GM19468 (cell line): Measurements from ENCODE around the gene SGCD.

ENCODE experiments used
- ATAC-seq: cut with Tn5 transposase; IDR thresholded peaks from one replicate; pipeline ENCODE4 v1.9.1; 2021; ENCODE audit warnings: mild to moderate bottlenecking, moderate library complexity, moderate number of reproducible peaks; ENCODE audit not compliant: unreplicated experiment; ENCODE audit errors: extremely low read depth

Gene SGCD

GRCh38 chr5:156677963-156678362 lies 351.0 kb downstream of the SGCD start:
- no peak for ATAC-seq

DNA sequence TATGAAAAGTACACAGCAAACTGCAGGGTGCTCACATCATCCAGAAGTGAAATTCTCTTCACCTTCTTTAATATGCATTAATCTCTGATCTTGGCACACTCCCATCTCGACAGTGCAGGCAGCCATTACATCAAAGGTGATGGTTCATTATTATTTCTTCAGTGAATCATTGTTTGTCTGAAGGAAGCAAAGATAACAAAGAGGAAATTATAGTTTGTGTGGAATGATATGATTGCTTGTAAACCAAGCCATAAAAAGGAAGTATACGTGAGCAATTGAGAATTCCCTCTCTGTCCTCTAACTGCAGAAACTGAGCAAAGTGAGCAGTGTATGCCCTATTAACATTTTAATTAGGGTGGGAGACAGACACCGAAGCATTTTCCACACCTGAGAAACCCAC lies 351.5 kb downstream of the SGCD start:
- ATAC-seq, result no peak

DNA sequence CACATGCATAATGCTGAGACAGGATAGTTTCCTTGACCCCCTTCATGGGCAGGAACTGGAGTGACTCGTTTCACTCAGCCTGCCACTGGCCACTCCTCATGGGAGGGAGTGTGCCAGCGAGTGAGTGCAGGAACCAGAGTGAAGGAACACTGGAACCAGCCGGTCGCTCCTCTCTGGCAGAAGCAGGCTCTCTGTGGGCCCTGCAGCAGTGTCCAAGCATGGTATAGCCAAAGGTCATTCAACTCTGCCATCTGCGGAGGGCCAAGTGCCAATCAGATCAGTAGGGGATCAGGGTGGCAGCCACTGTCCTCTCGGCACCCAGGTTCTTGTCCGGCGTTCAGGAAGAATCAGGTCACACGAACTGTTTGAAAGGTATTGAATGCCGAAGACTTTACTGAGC lies 353.9 kb downstream of the SGCD start:
- no peak for ATAC-seq

GRCh38 chr5:156681265-156681664 lies 354.3 kb downstream of the SGCD start:
- ATAC-seq, result no peak

DNA sequence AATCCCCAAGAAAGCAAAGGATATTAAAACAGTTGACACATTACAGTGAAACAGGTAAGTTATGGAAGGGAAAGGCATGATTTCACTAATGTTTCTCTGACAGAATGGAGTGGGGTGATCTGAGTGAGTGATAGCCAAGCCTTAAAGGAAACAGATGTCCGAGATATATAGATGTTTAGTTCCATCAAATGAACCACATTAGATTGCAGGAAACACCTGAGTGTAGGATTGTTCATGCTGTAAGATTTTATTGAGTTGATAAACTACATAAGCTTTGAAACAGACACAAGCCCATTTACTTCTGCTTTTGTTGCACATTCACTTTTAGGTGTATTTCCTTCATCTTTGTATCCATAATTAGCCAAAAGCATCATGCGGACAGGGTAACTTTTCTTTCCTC lies 356.0 kb downstream of the SGCD start:
- ATAC-seq, result no peak

DNA sequence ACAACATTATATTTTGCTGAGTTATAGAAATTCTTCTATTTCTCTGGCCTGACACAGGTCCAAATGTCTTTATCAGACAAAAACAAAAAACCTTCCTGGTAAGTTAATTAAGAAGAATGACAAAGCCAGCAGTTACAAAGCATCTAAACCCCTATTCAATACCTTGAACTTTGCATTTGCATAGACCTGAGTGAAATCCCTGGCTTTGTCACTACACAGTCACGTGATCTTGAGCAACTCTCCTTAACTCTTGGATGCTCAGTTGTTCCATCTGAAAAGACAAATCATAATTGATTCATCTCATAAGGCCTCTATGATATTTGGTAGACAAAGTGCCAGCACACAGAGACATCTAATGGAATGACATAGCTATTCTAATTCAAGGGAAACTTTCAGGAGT lies 356.5 kb downstream of the SGCD start:
- no peak for ATAC-seq

- ATAC-seq, result no peak
These were observed 357.3 kb downstream of the SGCD start for GRCh38 chr5:156684216-156684615.

GRCh38 chr5:156685481-156685880 lies 358.5 kb downstream of the SGCD start:
- ATAC-seq, result no peak

DNA sequence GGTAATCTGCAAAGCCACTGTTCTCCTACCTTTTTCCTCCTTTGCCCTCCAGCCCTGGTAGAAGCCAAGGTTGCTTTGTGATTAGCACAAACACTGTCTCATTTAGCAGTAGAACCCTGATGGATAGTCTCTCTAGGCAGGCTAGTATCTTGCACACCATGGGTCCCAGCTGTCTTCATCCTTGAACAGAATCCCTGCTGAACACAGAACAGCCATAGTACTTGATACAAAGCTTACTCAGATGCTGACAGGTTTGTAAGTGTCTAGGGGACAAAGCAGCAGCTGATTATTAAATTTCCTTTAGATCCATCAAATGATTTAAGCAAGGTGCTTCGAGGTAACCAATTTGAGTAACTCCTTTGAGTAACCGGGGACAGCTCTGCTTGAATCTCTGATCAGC lies 359.4 kb downstream of the SGCD start:
- no peak for ATAC-seq

- no peak for ATAC-seq
These were observed 359.8 kb downstream of the SGCD start for GRCh38 chr5:156686796-156687195.

GRCh38 chr5:156687514-156687913 lies 360.6 kb downstream of the SGCD start:
- no peak for ATAC-seq

DNA sequence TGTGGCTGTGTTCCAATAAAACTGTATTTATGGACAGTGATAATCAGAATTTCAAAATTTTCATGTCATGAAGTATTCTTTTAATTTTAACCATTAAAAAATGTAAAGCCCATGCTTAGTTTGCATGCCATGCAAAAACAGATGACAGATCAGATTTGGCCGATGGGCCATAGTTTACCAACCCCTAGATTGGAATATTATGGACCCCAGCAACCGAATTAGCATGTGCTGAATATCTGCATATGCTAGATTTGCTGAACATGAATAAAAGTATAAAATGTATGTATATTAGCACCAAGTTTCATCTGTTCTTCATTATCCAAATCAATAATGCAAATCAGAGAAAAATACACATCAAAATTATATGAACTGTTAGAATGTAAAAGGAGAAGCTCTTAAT lies 364.6 kb downstream of the SGCD start:
- no peak for ATAC-seq

DNA sequence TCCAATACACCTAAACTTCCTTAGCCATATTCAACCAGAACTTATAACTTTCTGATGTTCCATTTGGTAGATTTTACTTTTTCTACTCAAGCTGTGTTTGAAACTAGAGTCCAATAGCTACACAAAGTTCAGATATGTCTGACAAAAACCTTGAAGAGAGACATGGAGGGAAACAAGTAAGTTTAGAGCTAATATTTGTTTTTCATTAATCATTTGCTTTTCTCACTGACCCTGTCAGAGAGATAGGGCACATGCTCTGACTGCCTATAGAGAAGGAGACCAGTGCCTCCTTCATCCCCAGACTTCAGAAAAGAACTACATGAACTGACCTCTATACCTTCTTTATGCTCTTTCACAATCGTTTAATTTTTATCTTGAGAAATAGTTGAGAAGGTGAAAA lies 366.1 kb downstream of the SGCD start:
- ATAC-seq, result no peak

DNA sequence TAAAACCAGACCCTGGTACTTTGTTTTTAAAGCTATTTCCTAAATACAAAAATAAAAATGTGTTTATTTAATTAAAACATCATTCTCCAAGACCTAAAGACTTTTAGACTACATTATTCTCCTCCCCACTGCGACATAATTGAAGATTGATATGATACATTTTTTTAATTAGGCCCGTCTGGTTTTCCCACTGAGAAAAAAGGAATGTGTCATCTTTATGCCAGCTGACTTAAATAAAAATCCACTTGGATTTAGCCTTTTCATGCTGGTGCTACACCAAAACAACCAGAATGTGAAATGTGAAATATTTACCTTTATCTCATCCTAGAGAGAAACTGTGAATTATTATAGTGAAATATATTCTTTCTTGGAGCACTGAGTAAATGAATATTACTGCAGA lies 367.6 kb downstream of the SGCD start:
- no peak for ATAC-seq

DNA sequence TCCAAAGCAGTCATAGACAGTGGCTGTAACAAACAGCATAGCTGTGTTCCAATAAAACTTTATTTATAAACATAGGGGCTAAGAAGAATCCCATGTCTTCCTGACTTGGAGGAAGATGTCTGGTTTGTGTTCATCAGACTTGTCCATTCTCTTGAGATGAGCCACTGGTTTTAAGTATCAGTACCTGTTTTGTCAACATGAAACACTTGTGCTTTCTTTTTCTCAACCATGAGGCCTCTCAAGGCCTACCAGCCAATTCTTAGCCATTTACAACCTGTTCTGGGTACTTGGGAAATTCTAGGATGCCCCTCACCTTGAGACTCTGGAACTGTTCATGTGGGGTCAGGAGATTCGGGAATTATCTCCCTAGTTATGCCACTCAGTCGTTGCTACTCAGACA lies 368.8 kb downstream of the SGCD start:
- ATAC-seq, result peak; percentile 40

GRCh38 chr5:156698323-156698722 lies 371.4 kb downstream of the SGCD start:
- no peak for ATAC-seq

DNA sequence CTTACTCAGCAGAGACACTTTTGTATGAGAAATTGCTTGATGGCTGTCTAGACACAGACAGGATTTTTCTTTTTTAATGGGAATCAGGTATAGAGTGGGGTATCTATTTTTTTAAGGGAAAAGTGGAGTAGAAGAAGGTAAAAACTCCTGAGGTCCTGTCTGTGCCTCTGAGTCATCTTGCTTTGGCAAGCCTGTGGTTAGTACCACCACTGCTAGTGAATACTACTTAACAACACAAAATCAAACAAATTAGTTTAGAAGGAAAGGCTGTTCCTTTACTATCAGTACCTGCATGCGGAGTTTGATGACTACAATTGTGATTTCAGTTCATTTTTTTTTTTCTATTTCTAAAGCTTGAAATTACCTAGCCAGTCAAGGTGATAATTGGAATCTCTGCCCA lies 372.2 kb downstream of the SGCD start:
- ATAC-seq, result no peak

DNA sequence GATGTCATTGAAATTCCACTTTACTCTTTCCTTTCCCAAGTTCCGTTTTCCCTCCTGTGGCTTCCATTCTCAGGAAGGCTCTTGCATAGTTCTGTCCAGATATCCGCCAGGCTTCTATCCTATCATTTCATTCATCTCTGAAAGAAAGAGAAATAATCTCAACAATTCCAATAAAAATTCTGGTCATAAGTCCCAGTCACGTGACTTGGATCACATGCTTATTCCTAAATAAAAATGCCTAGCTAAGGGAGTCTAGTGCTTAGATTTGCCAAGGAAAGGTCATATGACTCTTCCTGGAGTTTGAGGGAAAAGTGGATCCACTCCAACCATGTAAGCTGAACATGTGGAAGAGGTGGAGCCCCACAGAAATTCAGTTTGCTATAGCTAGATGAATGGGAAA lies 377.2 kb downstream of the SGCD start:
- ATAC-seq, result no peak

- ATAC-seq, result no peak
These were observed 379.7 kb downstream of the SGCD start for GRCh38 chr5:156706631-156707030.

GRCh38 chr5:156707750-156708149 lies 380.8 kb downstream of the SGCD start:
- ATAC-seq, result no peak

DNA sequence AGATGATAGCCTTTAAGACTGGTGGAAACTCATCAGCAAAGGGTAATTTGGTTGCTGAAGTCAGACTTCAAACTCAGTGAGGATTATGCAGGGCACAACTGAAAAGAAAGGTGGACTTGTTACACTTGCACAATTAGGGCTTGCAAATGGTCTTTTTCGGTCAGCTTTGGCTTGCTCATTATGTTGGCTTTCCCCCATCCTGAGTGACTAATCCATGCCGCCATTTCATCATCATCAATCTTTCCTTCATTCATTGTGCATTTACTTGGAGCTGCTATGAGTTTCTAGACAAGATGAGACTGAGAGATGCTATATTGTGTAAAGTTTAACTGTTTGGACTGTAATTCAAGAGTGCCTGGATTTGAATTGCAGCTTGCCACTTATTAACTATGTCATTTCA lies 388.3 kb downstream of the SGCD start:
- no peak for ATAC-seq

DNA sequence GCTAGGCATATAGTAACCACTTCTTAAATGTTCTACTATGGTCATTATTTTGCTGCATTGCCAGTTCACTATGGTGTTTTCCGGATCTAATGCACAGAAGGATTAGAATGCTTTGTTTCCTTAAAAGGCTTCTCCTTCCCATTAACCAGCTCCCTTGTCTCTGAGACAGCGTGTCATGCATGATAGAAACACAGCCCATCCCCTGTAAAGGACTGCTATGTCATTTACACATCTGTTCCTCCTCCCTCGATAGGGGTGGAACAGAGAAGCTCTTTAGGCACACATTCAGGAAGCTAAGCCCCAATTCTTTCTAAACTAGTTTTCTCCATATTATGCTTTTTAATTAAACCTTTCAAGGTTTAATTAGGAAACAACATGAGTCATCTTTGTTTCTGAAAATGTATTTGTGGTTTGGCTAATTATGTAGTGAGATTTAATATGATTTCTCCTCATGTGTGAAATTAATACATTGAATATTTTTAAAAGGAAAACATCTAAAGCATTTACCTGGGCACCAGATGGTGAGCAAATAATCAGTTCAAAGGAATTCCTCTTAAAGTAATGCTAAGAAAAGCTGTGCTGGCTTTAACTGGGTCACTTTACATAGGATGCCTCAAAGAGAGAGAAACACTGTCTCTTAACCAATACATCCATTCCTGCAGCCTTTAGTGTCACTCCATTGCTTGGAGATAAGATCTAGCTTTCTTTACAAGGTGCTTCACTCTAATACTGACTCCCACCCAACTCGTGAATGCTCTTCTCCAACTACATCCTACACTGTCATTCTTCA lies 389.8 kb downstream of the SGCD start:
- ATAC-seq, result no peak
